Activated CD8-positive, alpha-beta T cell treated with anti-CD3 and anti-CD28 coated beads, Interleukin-2, amount 10 ng/mL, durations not matched to agents 7 days and 5 days (primary cell): ENCODE measurements around the gene FLOT1. TPM values are rescaled to one million over a fixed set of nuclear protein-coding genes. Genes with fewer than 3 reads are reported as not detected.

Experiments
- ATAC-seq: fragments of 150-1000 bp; cut with Tn5 transposase; one replicate; pipeline ENCODE4 v1.10.0; 2021; ENCODE audit warnings: moderate library complexity
- CTCF ChIA-PET: fragments of 350-600 bp; sonication (Branson Sonifier 250); formaldehyde crosslinking; loops from one replicate; lab custom pipeline; 2021; ENCODE audit warnings: antibody characterized with exemption; lab: Charles Lee
- POLR2A ChIA-PET: fragments of 350-600 bp; sonication (Branson Sonifier 250); formaldehyde crosslinking; loops from one replicate; lab custom pipeline; 2021; ENCODE audit warnings: antibody characterized with exemption; lab: Charles Lee
- DNase-seq: peaks from one replicate; pipeline ENCODE4 v3.0.0-alpha.2; 2020
- H3K27ac Mint-ChIP-seq: one replicate; pipeline ENCODE4 v1.8.0; 2021; ENCODE audit warnings: mild to moderate bottlenecking, mixed read lengths
- H3K27me3 Mint-ChIP-seq: one replicate; pipeline ENCODE4 v1.8.0; 2021; ENCODE audit warnings: low read depth, mixed read lengths
- H3K36me3 Mint-ChIP-seq: one replicate; pipeline ENCODE4 v1.8.0; 2021; ENCODE audit warnings: low read depth, mixed read lengths
- H3K4me1 Mint-ChIP-seq: one replicate; pipeline ENCODE4 v1.8.0; 2021; ENCODE audit warnings: low read depth, mixed read lengths
- H3K4me3 Mint-ChIP-seq: one replicate; pipeline ENCODE4 v1.8.0; 2021; ENCODE audit warnings: mild to moderate bottlenecking, mixed read lengths
- H3K9me3 Mint-ChIP-seq: one replicate; pipeline ENCODE4 v1.8.0; 2022; ENCODE audit warnings: mixed read lengths; ENCODE audit not compliant: insufficient read depth
- total RNA-seq, 2 experiments: library from RNA; stranded (reverse); gene quantifications; one replicate each; pipeline ENCODE4 v1.2.3, GENCODE V29; 2021

FLOT1 gene
- total RNA-seq, 2 experiments from 2014 or later, result 314 to 317 TPM

DNA sequence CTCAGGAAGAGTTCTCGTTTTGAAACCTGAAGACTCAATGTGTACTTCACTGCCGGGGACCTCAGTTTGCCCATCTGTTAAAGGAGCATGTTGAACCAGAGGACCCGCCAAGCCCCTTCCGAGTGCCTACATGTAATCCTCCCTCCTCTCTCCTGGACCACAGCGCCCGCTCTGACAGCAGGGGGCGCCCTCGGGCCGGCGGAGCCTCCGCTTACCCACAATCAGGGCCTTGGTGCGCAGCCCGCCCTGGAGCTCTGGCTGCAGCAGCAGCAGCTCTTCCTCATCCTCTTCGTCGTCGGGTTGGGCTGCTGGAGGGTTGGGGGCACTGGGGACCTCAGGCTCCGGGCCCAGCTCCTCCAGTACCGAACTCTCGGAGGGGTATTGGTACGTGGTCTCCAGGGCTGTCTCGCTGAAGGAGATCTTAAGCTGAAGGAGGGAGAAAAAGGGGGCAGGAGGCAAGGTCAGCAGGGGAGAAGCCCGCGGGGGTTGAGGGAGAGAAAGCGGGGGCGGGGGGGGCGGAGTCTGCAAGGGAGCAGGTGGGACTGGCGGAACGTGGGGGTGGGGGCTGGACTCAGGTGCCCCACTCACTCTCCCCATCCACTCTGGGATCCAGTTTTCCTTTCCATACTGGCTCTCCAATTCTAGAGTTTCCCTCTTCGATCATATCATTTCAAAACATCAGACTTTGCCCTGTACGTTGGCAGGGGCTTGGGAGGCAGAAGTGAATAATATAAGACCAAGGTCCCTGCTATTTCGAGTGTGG, 63.3 kb downstream of the FLOT1 start:
- H3K4me3 Mint-ChIP-seq, result peak overlapping the region; percentile 93
- no peaks in the 10 kb centered on the region for H3K27me3 Mint-ChIP-seq
- DNase-seq (peak; percentile 94), ATAC-seq (peak; percentile 54)
- H3K27ac Mint-ChIP-seq, result peak overlapping the region; percentile 98
- peaks cover 84% of the 10 kb centered on the region for H3K36me3 Mint-ChIP-seq
- H3K4me1 Mint-ChIP-seq, result peaks cover 30% of the 10 kb centered on the region
- POLR2A ChIA-PET, result interaction anchor here (0.7 to 8.3 kb wide), 10 partner anchors 9 to 63 kb away, joined by 3 to 343 read pairs (median 5); partner anchors contain the start of genes FLOT1, MDC1, MRPS18B and PPP1R10
- H3K9me3 Mint-ChIP-seq, result no peaks in the 10 kb centered on the region
- CTCF ChIA-PET, result interaction anchor here (0.6 to 15.7 kb wide), 40 partner anchors 9 to 237 kb away, joined by 3 to 686 read pairs (median 5); partner anchors contain the start of genes ABCF1, IER3, MDC1 and MRPS18B

Other genes with a start within 250 kb of the FLOT1 start
- 10 to 100 TPM; 63.7 to 69.9 TPM for gene GNL1, start 186.2 kb downstream of the FLOT1 start, total RNA-seq
- gene PRR3, start 185.4 kb downstream of the FLOT1 start, total RNA-seq, result 10 to 100 TPM; 19.7 to 21.1 TPM
- 10 to 100 TPM; 72.2 to 79.6 TPM for gene ABCF1, start 171.2 kb downstream of the FLOT1 start, total RNA-seq
- gene PPP1R10, start 125.4 kb downstream of the FLOT1 start, total RNA-seq, result 10 to 100 TPM; 92.8 to 99.7 TPM
- gene MRPS18B, start 124.8 kb downstream of the FLOT1 start, total RNA-seq, result 10 to 100 TPM; 43.2 to 43.6 TPM
- gene ATAT1, start 115.8 kb downstream of the FLOT1 start, total RNA-seq, result 10 to 100 TPM in 1 of 2 experiments, 1 to 10 TPM in 1; 10.0 to 10.5 TPM
- gene C6orf136, start 95.6 kb downstream of the FLOT1 start, total RNA-seq, result 10 to 100 TPM; 31.6 to 40.1 TPM
- gene DHX16, start 69.7 kb downstream of the FLOT1 start, total RNA-seq, result 10 to 100 TPM; 38.5 to 41.0 TPM
- 100 to 1,000 TPM; 286 to 304 TPM for gene PPP1R18, start 56.0 kb downstream of the FLOT1 start, total RNA-seq
- 10 to 100 TPM; 41.7 to 44.6 TPM for gene NRM, start 51.7 kb downstream of the FLOT1 start, total RNA-seq
- gene MDC1, start 25.4 kb downstream of the FLOT1 start, total RNA-seq, result 10 to 100 TPM; 48.5 to 52.4 TPM
- 1,000 to 10,000 TPM; 1,638 to 1,703 TPM for gene TUBB, start 22.3 kb downstream of the FLOT1 start, total RNA-seq
- gene IER3, start 1.9 kb upstream of the FLOT1 start, total RNA-seq, result 10 to 100 TPM; 76.6 to 82.9 TPM
- 1 to 10 TPM; 6.3 to 7.4 TPM for gene DDR1, start 141.8 kb upstream of the FLOT1 start, total RNA-seq
- gene GTF2H4, start 165.5 kb upstream of the FLOT1 start, total RNA-seq, result 10 to 100 TPM; 30.0 to 30.1 TPM
- 10 to 100 TPM; 38.4 to 38.8 TPM for gene VARS2, start 171.6 kb upstream of the FLOT1 start, total RNA-seq
- gene SFTA2, start 189.5 kb upstream of the FLOT1 start, total RNA-seq, result not detected
- gene MUCL3, start 198.3 kb upstream of the FLOT1 start, total RNA-seq, result not detected
- not detected for gene MUC21, start 241.0 kb upstream of the FLOT1 start, total RNA-seq